ENCODE measurements around the gene ZNF121. TPM values are rescaled to one million over a fixed set of nuclear protein-coding genes. Genes with fewer than 3 reads are reported as not detected.
A peak's percentile ranks its signal among the peaks of the same experiment; 100 is the strongest.

Gene ZNF121
- total RNA-seq, 1 donor from 2014 or later: 60.0 TPM

- Mint-ChIP-seq H3K9me3 (peaks cover 17% of the 10 kb centered on the region), H3K27me3 (no peaks in the 10 kb centered on the region), H3K4me3 (peak overlapping the region; percentile 68), H3K4me1 (ENCODE audit: unreplicated experiment) (peaks cover 4% of the 10 kb centered on the region), H3K36me3 (peaks cover 57% of the 10 kb centered on the region), H3K27ac (no peak overlapping the region)
- DNase-seq (ENCODE audit: extremely low spot score, unreplicated experiment): no peak
- TF ChIP-seq CTCF (conservative IDR thresholded peaks at IDR 0.05): no peak
Measured at GRCh38 chr19:9580728-9581127, 3.6 kb downstream of the ZNF121 start.

DNA sequence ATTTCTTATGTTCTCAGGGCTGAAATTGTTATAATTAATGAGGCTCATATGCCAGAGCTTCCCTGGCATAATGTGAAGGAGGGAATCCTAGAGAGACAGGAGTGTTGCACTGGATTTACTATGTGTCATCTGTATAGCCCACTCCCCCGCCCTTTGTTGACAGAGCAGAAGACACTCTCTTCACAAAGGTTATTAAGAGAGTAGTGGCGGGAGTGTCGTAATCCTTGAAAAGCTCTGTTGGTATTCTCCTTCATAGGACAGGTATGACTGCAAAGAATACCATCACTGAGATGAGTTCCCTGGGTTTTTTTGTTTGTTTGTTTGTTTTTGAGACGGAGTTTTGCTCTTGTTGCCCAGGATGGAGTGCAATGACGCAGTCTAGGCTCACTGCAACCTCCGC is 14.0 kb downstream of the ZNF121 start:
- no peaks in the 10 kb centered on the region for H3K27me3 Mint-ChIP-seq
- no peaks in the 10 kb centered on the region for H3K4me1 Mint-ChIP-seq (ENCODE audit: unreplicated experiment)
- no peak overlapping the region for H3K27ac Mint-ChIP-seq
- H3K36me3 Mint-ChIP-seq: peaks cover 71% of the 10 kb centered on the region
- no peak for DNase-seq (ENCODE audit: extremely low spot score, unreplicated experiment)
- no peak overlapping the region for H3K4me3 Mint-ChIP-seq
- H3K9me3 Mint-ChIP-seq: peaks cover 39% of the 10 kb centered on the region
- TF ChIP-seq CTCF (conservative IDR thresholded peaks at IDR 0.05): no peak

DNA sequence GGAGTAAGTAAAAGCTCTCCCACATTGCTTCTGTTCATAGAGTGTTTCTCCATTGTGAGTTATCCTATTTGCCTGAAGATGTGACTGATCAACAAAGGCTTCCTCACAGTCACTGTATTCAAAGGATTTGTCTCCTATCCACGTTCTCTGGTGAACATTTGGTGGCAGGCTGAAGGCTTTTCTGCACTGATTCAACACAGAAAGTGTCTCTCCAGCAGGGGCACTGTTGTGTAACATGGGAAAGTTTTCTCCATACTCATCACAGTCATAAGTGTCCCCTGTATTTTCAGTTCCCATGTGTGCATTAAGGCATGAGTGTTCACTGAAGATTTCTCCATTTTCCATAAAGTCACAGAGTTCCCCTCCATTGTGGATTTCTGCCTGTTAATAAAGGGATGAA is 17.6 kb downstream of the ZNF121 start:
- H3K4me3 Mint-ChIP-seq: peak overlapping the region; percentile 16
- peak; percentile 22 for TF ChIP-seq CTCF (conservative IDR thresholded peaks at IDR 0.05)
- no peak for DNase-seq (ENCODE audit: extremely low spot score, unreplicated experiment)
- H3K9me3 Mint-ChIP-seq: peaks cover 29% of the 10 kb centered on the region
- H3K27me3 Mint-ChIP-seq: no peaks in the 10 kb centered on the region
- no peaks in the 10 kb centered on the region for H3K4me1 Mint-ChIP-seq (ENCODE audit: unreplicated experiment)
- peaks cover 73% of the 10 kb centered on the region for H3K36me3 Mint-ChIP-seq
- peak overlapping the region; percentile 68 for H3K27ac Mint-ChIP-seq

DNA sequence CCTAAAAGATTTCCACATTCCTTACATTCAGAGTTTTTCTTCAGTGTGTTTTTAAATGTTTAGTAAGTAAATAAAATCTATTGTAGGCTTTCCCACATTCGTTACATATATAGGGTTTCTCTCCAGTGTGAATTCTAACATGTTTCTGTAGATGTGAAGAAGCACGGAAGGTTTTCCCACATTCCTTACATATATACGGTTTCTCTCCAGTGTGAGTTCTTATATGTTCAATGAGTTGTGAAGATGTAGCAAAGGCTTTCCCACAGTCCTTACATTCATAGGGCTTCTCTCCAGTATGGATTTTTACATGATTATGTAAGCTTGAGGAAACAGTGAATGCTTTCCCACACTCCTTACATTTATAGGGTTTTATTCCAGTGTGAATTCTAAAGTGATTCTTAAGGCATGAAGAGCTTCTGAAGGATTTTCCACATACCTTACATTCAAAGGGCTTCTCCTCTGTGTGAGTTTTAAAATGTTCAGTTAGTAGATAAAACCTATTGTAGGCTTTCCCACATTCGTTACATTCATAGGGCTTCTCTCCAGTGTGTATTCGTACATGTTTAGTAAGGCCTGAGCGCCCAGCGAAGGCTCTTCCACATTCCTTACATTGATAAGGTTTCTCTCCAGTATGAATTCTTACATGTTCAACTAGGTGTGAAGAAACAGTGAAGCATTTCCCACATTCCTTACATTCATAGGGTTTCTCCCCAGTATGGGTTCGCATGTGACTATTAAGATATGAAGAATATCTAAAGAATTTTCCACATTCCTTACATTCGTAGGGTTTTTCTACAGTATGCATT is 18.2 kb downstream of the ZNF121 start:
- H3K4me3 Mint-ChIP-seq: peak overlapping the region; percentile 20
- H3K4me1 Mint-ChIP-seq (ENCODE audit: unreplicated experiment): no peaks in the 10 kb centered on the region
- DNase-seq (ENCODE audit: extremely low spot score, unreplicated experiment): no peak
- H3K36me3 Mint-ChIP-seq: peaks cover 72% of the 10 kb centered on the region
- peaks cover 24% of the 10 kb centered on the region for H3K9me3 Mint-ChIP-seq
- no peaks in the 10 kb centered on the region for H3K27me3 Mint-ChIP-seq
- no peak for TF ChIP-seq CTCF (conservative IDR thresholded peaks at IDR 0.05)
- peak overlapping the region; percentile 68 for H3K27ac Mint-ChIP-seq

DNA sequence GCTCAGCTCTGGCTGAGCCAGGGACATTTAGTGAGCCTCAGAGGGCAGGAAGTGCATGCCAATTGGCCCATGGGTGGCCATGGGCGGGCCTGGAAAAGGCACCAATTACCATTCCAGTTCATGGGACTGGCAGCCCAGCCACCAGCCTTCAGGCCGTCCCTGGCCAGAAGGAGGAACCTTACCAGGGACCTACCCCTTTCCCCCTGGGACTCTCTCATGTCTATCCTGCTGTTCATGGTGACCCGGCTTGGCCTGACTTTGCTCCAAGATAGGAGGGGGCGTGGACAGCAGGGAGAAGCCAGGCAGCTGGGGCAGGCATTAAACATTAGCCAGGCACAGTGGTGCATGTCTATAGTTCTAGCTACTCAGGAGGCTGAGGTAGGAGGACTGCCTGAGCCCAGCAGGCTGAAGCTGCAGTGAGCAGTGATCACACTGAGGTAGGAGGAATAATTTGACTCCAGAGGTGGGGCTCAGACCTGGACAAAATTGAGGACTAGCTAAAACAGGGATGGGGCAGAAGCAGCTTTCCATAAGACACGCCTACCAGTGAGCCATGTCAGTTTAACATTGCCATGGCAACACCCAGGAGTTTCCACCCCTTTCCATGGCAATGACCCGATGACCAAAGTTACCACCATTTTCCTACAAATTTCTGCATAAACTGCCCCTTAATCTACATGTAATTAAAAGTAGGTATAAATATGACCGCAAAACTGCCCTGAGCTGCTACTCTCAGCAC is 31.6 kb downstream of the ZNF121 start:
- no peak for TF ChIP-seq CTCF (conservative IDR thresholded peaks at IDR 0.05)
- Mint-ChIP-seq H3K9me3 (peaks cover 14% of the 10 kb centered on the region), H3K27me3 (no peaks in the 10 kb centered on the region), H3K4me1 (ENCODE audit: unreplicated experiment) (no peaks in the 10 kb centered on the region), H3K27ac (no peak overlapping the region), H3K4me3 (no peak overlapping the region), H3K36me3 (no peaks in the 10 kb centered on the region)
- no peak for DNase-seq (ENCODE audit: extremely low spot score, unreplicated experiment)

Measured in type B pancreatic cell (in vitro differentiated cells).